ENCODE results near the gene AK2.
"Not testable (repeated sequence)": the region's sequence is repeated elsewhere in the genome, so short reads cannot be mapped to it uniquely, and the experiment has no call there.

Gene AK2

GRCh38 chr1:32998064-32998463, 38.6 kb downstream of the AK2 start:
- TF ChIP-seq SNAI2 (CRISPR knock-in tag; IDR thresholded peaks at IDR 0.05) (no peak), TOX (CRISPR knock-in tag; IDR thresholded peaks at IDR 0.05; ENCODE audit: borderline replicate concordance) (no peak), TCF4 (CRISPR knock-in tag; IDR thresholded peaks at IDR 0.05; ENCODE audit: borderline replicate concordance) (no peak), ISL1 (CRISPR knock-in tag; IDR thresholded peaks at IDR 0.05) (no peak), BACH2 (CRISPR knock-in tag; IDR thresholded peaks at IDR 0.05; ENCODE audit: borderline replicate concordance) (no peak), ZFP30 (CRISPR knock-in tag; IDR thresholded peaks at IDR 0.05) (no peak), ZNF70 (CRISPR knock-in tag; IDR thresholded peaks at IDR 0.05) (no peak), ARNTL (CRISPR knock-in tag; IDR thresholded peaks at IDR 0.05; ENCODE audit: borderline replicate concordance, low read depth) (no peak), PPARA (CRISPR knock-in tag; IDR thresholded peaks at IDR 0.05; ENCODE audit: borderline replicate concordance) (no peak), CSRNP3 (CRISPR knock-in tag; IDR thresholded peaks at IDR 0.05) (no peak), ZC3H10 (CRISPR knock-in tag; IDR thresholded peaks at IDR 0.05) (no peak), ESRRG (CRISPR knock-in tag; IDR thresholded peaks at IDR 0.05) (no peak), CREB5 (CRISPR knock-in tag; IDR thresholded peaks at IDR 0.05; ENCODE audit: low read depth) (no peak)
- ATAC-seq, result no peak; the same call in 2 of the 3 replicates

- TF ChIP-seq ZC3H10 (CRISPR knock-in tag; IDR thresholded peaks at IDR 0.05) (no peak), ISL1 (CRISPR knock-in tag; IDR thresholded peaks at IDR 0.05) (peak; percentile 41), CREB5 (CRISPR knock-in tag; IDR thresholded peaks at IDR 0.05; ENCODE audit: low read depth) (peak; percentile 55; the same call in 1 of the 2 replicates)
- peak; percentile 72 for ATAC-seq
Observed at GRCh38 chr1:32997381-32997891, 39.2 kb downstream of the AK2 start.

- not testable (repeated sequence) for ATAC-seq
Observed at GRCh38 chr1:32993324-32993636, 43.4 kb downstream of the AK2 start.

- peak; percentile 90 for ATAC-seq
- TF ChIP-seq ZFP3 (CRISPR knock-in tag; IDR thresholded peaks at IDR 0.05), result no peak
Observed at GRCh38 chr1:32992489-32993323, 44.0 kb downstream of the AK2 start.

GRCh38 chr1:32991819-32992488, 44.7 kb downstream of the AK2 start:
- TF ChIP-seq SNAI2 (CRISPR knock-in tag; IDR thresholded peaks at IDR 0.05) (no peak), ZNF8 (CRISPR knock-in tag; IDR thresholded peaks at IDR 0.05) (no peak), RARB (CRISPR knock-in tag; IDR thresholded peaks at IDR 0.05) (no peak), ZNF565 (CRISPR knock-in tag; conservative IDR thresholded peaks at IDR 0.05; ENCODE audit: low read depth) (no peak), PPARA (CRISPR knock-in tag; IDR thresholded peaks at IDR 0.05; ENCODE audit: borderline replicate concordance) (no peak), ISL1 (CRISPR knock-in tag; IDR thresholded peaks at IDR 0.05) (no peak), ZFP30 (CRISPR knock-in tag; IDR thresholded peaks at IDR 0.05) (no peak), CSDC2 (CRISPR knock-in tag; IDR thresholded peaks at IDR 0.05) (no peak), POU6F1 (CRISPR knock-in tag; IDR thresholded peaks at IDR 0.05; ENCODE audit: borderline replicate concordance, low read depth) (no peak), ZFP3 (CRISPR knock-in tag; IDR thresholded peaks at IDR 0.05) (no peak), TSHZ2 (CRISPR knock-in tag; IDR thresholded peaks at IDR 0.05) (no peak), OSR1 (CRISPR knock-in tag; IDR thresholded peaks at IDR 0.05) (no peak)
- no peak for ATAC-seq

All from SK-N-SH treated with all-trans-retinoic acid at 6 μM for 48 hours (cell line).